ENCODE results near the gene CROCC2. TPM values are rescaled to one million over a fixed set of nuclear protein-coding genes. Genes with fewer than 3 reads are reported as not detected.

Gene CROCC2
- polyA plus RNA-seq, 2 of the 4 experiments (the other 2 are of a cell fraction): not detected

DNA sequence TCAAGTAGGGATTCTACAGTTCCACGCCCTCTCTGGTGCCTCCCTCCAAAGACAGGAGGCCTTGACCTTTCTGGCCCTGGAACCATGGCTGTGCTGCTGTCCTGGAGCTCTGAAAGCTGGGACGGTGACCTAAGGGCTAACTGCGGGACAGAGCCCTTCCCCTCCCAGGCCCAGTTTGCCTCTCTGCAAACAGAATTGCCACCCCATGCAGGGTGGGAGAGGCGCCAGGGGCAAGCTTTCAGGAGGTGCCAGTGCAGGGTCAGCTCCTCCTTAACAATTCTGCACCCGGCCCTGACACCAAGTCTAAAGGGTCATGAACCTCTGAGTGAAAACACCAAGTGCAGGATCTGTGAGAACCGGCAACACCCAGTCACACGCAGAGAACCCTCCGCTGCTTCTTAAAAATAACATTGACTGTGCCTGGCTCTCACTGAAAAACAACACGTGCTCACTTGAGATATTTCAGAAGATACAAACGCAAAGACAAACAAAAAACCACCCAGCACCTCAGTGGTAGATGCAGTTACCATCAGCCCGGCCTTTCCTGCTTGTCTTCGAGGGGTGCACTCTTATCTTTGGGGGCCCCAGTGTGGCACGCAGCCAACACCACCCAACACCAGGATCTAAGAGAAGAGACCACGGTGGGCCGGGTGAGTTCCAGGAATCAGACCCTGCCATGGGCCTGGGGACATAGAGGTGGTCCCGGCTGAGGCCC lies 91.2 kb downstream of the CROCC2 start:
- FAIRE-seq: no peak
- WGBS (ENCODE audit: missing lambda C conversion rate): 85% methylated on average over 16 of the region's 16 CpGs
- no peak for DNase-seq (ENCODE audit: low read depth in 1 of 2, low spot score in 1 of 2)
- peaks cover 4% of the 10 kb centered on the region; the same call in 2 of the 3 replicates for H3K4me1 ChIP-seq
- TF ChIP-seq POLR2AphosphoS2 (conservative IDR thresholded peaks at IDR 0.05; ENCODE audit: low read length) (no peak), TFCP2L1 (CRISPR knock-in tag; IDR thresholded peaks at IDR 0.05) (no peak), HOXA7 (CRISPR knock-in tag; IDR thresholded peaks at IDR 0.05) (no peak), MAX (IDR thresholded peaks at IDR 0.05) (no peak), RARB (CRISPR knock-in tag; IDR thresholded peaks at IDR 0.05) (no peak), NFE2L2 (conservative IDR thresholded peaks at IDR 0.05; ENCODE audit: low read length) (no peak), HDAC2 (IDR thresholded peaks at IDR 0.05) (no peak), CBX2 (IDR thresholded peaks at IDR 0.05; ENCODE audit: borderline replicate concordance, low read depth) (no peak), MYC (IDR thresholded peaks at IDR 0.05; ENCODE audit: borderline replicate concordance, low read length) (no peak), HOXB13 (CRISPR knock-in tag; IDR thresholded peaks at IDR 0.05; ENCODE audit: low read depth) (no peak), ZC3H11A (IDR thresholded peaks at IDR 0.05) (no peak), ESRRA (IDR thresholded peaks at IDR 0.05; ENCODE audit: borderline replicate concordance, low read length) (no peak), KDM5A (IDR thresholded peaks at IDR 0.05) (no peak), MAZ (IDR thresholded peaks at IDR 0.05; ENCODE audit: borderline replicate concordance, low read depth, low read length) (no peak), HOXB5 (CRISPR knock-in tag; IDR thresholded peaks at IDR 0.05) (no peak), TP53 (CRISPR knock-in tag; IDR thresholded peaks at IDR 0.05) (no peak), RNF2 (IDR thresholded peaks at IDR 0.05; ENCODE audit: borderline replicate concordance, low read depth) (no peak)
- TF ChIP-seq, protein P1, sequence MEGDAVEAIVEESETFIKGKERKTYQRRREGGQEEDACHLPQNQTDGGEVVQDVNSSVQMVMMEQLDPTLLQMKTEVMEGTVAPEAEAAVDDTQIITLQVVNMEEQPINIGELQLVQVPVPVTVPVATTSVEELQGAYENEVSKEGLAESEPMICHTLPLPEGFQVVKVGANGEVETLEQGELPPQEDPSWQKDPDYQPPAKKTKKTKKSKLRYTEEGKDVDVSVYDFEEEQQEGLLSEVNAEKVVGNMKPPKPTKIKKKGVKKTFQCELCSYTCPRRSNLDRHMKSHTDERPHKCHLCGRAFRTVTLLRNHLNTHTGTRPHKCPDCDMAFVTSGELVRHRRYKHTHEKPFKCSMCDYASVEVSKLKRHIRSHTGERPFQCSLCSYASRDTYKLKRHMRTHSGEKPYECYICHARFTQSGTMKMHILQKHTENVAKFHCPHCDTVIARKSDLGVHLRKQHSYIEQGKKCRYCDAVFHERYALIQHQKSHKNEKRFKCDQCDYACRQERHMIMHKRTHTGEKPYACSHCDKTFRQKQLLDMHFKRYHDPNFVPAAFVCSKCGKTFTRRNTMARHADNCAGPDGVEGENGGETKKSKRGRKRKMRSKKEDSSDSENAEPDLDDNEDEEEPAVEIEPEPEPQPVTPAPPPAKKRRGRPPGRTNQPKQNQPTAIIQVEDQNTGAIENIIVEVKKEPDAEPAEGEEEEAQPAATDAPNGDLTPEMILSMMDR (IDR thresholded peaks at IDR 0.05): no peak
- no peaks in the 10 kb centered on the region for H3K9me3 ChIP-seq
- ATAC-seq: no peak
- no peak overlapping the region for H3K4me3 ChIP-seq
- H3K4me2 ChIP-seq: peak overlapping the region; percentile 81; the same call in 2 of the 3 replicates
- H3K27ac ChIP-seq: no peak overlapping the region
- ChIA-PET POLR2A (no interaction called here), CTCF (interaction anchor here (1.0 kb wide), 1 partner anchor 14 kb away, joined by 3 read pairs; no protein-coding TSS in a partner anchor)

GRCh38 chr2:240997856-240998705 lies 91.9 kb downstream of the CROCC2 start, which contains the start of gene SNED1:
Gene SNED1 (plus strand): TSS chr2:240998618. CDS start chr2:240998838, 220 bp downstream.
- DNase-seq (ENCODE audit: low read depth in 1 of 2, low spot score in 1 of 2) (peak; percentile 58 to 79), ATAC-seq (peak; percentile 83 to 94), FAIRE-seq (no peak)
- H3K4me2 ChIP-seq: peak within 1 kb of the TSS; percentile 81
- POLR2A ChIA-PET: no interaction called here
- TF ChIP-seq, protein P2, sequence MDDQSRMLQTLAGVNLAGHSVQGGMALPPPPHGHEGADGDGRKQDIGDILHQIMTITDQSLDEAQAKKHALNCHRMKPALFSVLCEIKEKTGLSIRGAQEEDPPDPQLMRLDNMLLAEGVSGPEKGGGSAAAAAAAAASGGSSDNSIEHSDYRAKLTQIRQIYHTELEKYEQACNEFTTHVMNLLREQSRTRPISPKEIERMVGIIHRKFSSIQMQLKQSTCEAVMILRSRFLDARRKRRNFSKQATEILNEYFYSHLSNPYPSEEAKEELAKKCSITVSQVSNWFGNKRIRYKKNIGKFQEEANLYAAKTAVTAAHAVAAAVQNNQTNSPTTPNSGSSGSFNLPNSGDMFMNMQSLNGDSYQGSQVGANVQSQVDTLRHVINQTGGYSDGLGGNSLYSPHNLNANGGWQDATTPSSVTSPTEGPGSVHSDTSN (IDR thresholded peaks at IDR 0.05): no peak
- TF ChIP-seq POLR2A (IDR thresholded peaks at IDR 0.05; ENCODE audit: low read length): peak; percentile 13; the same call in 1 of the 2 replicates
- H3K9me3 ChIP-seq: peaks cover under 1% of the 10 kb centered on the region; the same call in 1 of the 3 replicates
- WGBS (ENCODE audit: missing lambda C conversion rate): 21% methylated on average over 14 of the region's 61 CpGs
- peak within 1 kb of the TSS; percentile 68 to 89 for H3K27ac ChIP-seq
- H3K4me3 ChIP-seq: peak within 1 kb of the TSS; percentile 63
- H3K4me1 ChIP-seq: peaks cover 4% of the 10 kb centered on the region; the same call in 1 of the 3 replicates
- CTCF ChIA-PET: no interaction called here
